Measurements from ENCODE around the gene C1QTNF8.

Gene C1QTNF8

DNA sequence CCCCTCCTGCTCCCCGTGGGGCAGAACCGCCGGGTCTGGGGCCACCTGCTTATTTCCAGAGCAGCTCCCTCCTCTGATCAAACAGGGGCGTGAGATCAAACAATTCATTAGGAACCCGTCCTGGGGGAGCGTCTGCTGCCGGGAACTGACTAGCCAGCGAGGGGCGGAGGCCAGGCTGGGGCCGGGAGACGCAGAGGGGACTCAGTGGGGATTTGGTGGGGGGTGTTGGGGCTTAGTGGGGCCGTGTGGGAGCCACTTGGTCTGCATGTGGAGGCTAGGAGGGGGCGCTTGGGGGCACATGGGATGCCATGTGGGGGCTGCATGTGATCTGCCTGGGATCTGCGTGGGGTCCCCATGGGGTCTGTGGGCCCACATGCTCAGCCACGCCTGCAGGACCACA is 36.4 kb upstream of the C1QTNF8 start:
- no peak for TF ChIP-seq POLR2AphosphoS5 (IDR thresholded peaks at IDR 0.05; ENCODE audit: low read depth, low read length)
- TF ChIP-seq SIN3A (IDR thresholded peaks at IDR 0.05; ENCODE audit: borderline replicate concordance, insufficient read depth, low read length) = no peak
- TF ChIP-seq TAF1 (IDR thresholded peaks at IDR 0.05; ENCODE audit: borderline replicate concordance, insufficient read depth, low read length) = no peak
- TF ChIP-seq, protein P1, sequence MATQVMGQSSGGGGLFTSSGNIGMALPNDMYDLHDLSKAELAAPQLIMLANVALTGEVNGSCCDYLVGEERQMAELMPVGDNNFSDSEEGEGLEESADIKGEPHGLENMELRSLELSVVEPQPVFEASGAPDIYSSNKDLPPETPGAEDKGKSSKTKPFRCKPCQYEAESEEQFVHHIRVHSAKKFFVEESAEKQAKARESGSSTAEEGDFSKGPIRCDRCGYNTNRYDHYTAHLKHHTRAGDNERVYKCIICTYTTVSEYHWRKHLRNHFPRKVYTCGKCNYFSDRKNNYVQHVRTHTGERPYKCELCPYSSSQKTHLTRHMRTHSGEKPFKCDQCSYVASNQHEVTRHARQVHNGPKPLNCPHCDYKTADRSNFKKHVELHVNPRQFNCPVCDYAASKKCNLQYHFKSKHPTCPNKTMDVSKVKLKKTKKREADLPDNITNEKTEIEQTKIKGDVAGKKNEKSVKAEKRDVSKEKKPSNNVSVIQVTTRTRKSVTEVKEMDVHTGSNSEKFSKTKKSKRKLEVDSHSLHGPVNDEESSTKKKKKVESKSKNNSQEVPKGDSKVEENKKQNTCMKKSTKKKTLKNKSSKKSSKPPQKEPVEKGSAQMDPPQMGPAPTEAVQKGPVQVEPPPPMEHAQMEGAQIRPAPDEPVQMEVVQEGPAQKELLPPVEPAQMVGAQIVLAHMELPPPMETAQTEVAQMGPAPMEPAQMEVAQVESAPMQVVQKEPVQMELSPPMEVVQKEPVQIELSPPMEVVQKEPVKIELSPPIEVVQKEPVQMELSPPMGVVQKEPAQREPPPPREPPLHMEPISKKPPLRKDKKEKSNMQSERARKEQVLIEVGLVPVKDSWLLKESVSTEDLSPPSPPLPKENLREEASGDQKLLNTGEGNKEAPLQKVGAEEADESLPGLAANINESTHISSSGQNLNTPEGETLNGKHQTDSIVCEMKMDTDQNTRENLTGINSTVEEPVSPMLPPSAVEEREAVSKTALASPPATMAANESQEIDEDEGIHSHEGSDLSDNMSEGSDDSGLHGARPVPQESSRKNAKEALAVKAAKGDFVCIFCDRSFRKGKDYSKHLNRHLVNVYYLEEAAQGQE (IDR thresholded peaks at IDR 0.05; ENCODE audit: insufficient read depth in 1 of 2, low read depth in 2 of 2, low read length in 2 of 2) = no peak
- TF ChIP-seq FOXP2 (optimal IDR thresholded peaks at IDR 0.05; ENCODE audit: borderline replicate concordance, extremely low read depth, extremely low read length, insufficient read depth) = no peak

GRCh38 chr16:1131378-1131994 is 35.4 kb upstream of the C1QTNF8 start:
- TF ChIP-seq POLR2AphosphoS5 (IDR thresholded peaks at IDR 0.05; ENCODE audit: low read depth, low read length) (no peak), SIN3A (IDR thresholded peaks at IDR 0.05; ENCODE audit: borderline replicate concordance, insufficient read depth, low read length) (no peak), FOXP2 (optimal IDR thresholded peaks at IDR 0.05; ENCODE audit: borderline replicate concordance, extremely low read depth, extremely low read length, insufficient read depth) (no peak), TAF1 (IDR thresholded peaks at IDR 0.05; ENCODE audit: borderline replicate concordance, insufficient read depth, low read length) (no peak)
- TF ChIP-seq, protein P1 (IDR thresholded peaks at IDR 0.05; ENCODE audit: insufficient read depth in 1 of 2, low read depth in 2 of 2, low read length in 2 of 2) = no peak

- no peak for TF ChIP-seq SIN3A (IDR thresholded peaks at IDR 0.05; ENCODE audit: borderline replicate concordance, insufficient read depth, low read length)
- TF ChIP-seq, protein P1 (IDR thresholded peaks at IDR 0.05; ENCODE audit: insufficient read depth in 1 of 2, low read depth in 2 of 2, low read length in 2 of 2) = no peak
- TF ChIP-seq TAF1 (IDR thresholded peaks at IDR 0.05; ENCODE audit: borderline replicate concordance, insufficient read depth, low read length) = no peak
- TF ChIP-seq POLR2AphosphoS5 (IDR thresholded peaks at IDR 0.05; ENCODE audit: low read depth, low read length) = no peak
- TF ChIP-seq FOXP2 (optimal IDR thresholded peaks at IDR 0.05; ENCODE audit: borderline replicate concordance, extremely low read depth, extremely low read length, insufficient read depth) = no peak
Measured at GRCh38 chr16:1130382-1130781, 34.3 kb upstream of the C1QTNF8 start.

- TF ChIP-seq TAF1 (IDR thresholded peaks at IDR 0.05; ENCODE audit: borderline replicate concordance, insufficient read depth, low read length) (no peak), SIN3A (IDR thresholded peaks at IDR 0.05; ENCODE audit: borderline replicate concordance, insufficient read depth, low read length) (no peak), POLR2AphosphoS5 (IDR thresholded peaks at IDR 0.05; ENCODE audit: low read depth, low read length) (no peak), FOXP2 (optimal IDR thresholded peaks at IDR 0.05; ENCODE audit: borderline replicate concordance, extremely low read depth, extremely low read length, insufficient read depth) (no peak)
- TF ChIP-seq, protein P1 (IDR thresholded peaks at IDR 0.05; ENCODE audit: insufficient read depth in 1 of 2, low read depth in 2 of 2, low read length in 2 of 2) = no peak
Measured at GRCh38 chr16:1129106-1129960, 33.3 kb upstream of the C1QTNF8 start.

Measured in PFSK-1 (cell line).